K562 (cell line): Measurements from ENCODE around the gene CALHM1. TPM values are rescaled to one million over a fixed set of nuclear protein-coding genes. Genes with fewer than 3 reads are reported as not detected.

Experiments used
- ATAC-seq: fragments of 200-7000 bp; cut with Tn5 transposase; 3 replicates; pipeline ENCODE4 v1.9.1; 2020; ENCODE audit warnings: moderate library complexity
- BruUV-seq: library from RNA; stranded (reverse); fragments of 400-500 nt; replicated peaks from 2 replicates; lab custom pipeline; 2021; lab: Mats Ljungman, UMichigan
- CTCF ChIA-PET: fragments of 300-600 bp; formaldehyde crosslinking; extraction: SDS; loops from one replicate; lab custom pipeline; 2021; ENCODE audit warnings: low intra/inter-chr PET ratio; lab: Yijun Ruan, JAX
- POLR2A ChIA-PET: fragments of 300-600, 350-650 bp; sonication (Branson Sonifier 250); formaldehyde crosslinking; extraction: SDS; loops from one replicate; lab custom pipeline; 2021; ENCODE audit warnings: antibody characterized with exemption, inconsistent platforms; lab: Yijun Ruan, JAX
- DNase-seq, 4 experiments: peaks; one replicate each; pipeline versions ENCODE4 v3.0.0 to v3.0.0-alpha.2; 2011 to 2018; ENCODE audit warnings: low spot score in 3 of 4, mixed read lengths in 3 of 4; ENCODE audit errors: extremely low read depth in 1 of 4
- FAIRE-seq: peaks from 2 replicates; lab custom pipeline; 2011; peaks lifted over from hg19 to GRCh38; lab: Jason Lieb, UNC
- H2AFZ ChIP-seq: 2 replicates; pipeline ENCODE4 v1.6.0; 2011; ENCODE audit warnings: low read depth, low read length, control low read depth, inconsistent platforms
- H3K27ac ChIP-seq: fragments of 200-600 bp; 3 replicates; pipeline ENCODE4 v1.8.0; 2011; ENCODE audit warnings: low read depth, mild to moderate bottlenecking, control low read depth, inconsistent platforms, low read length, moderate library complexity, mixed read lengths; ENCODE audit errors: extremely low read depth
- H3K27me3 ChIP-seq, 2 experiments: fragments of 300-600 bp in 1 of 2; 2 replicates in 1 of 2; 3 replicates in 1 of 2; pipeline versions ENCODE4 v1.6.0 to v1.8.0; 2011; ENCODE audit warnings: inconsistent platforms in 2 of 2, low read length in 2 of 2, mild to moderate bottlenecking in 1 of 2, mixed read lengths in 1 of 2, moderate library complexity in 1 of 2; ENCODE audit not compliant: control insufficient read depth in 2 of 2, insufficient read depth in 2 of 2
- H3K36me3 ChIP-seq: fragments of 300-600 bp; 3 replicates; pipeline ENCODE4 v1.8.0; 2011; ENCODE audit warnings: mild to moderate bottlenecking, low read length, inconsistent platforms; ENCODE audit not compliant: control insufficient read depth, insufficient read depth
- H3K4me1 ChIP-seq, 2 experiments: fragments of 200-600 bp in 1 of 2; replicated peaks in 1 of 2; 2 replicates in 1 of 2; 3 replicates in 1 of 2; pipeline versions ENCODE4 v1.5.1 to v1.8.0; 2011; ENCODE audit warnings: inconsistent platforms in 2 of 2, low read length in 2 of 2, mild to moderate bottlenecking in 1 of 2, mixed read lengths in 1 of 2, moderate library complexity in 1 of 2; ENCODE audit not compliant: control insufficient read depth in 2 of 2, insufficient read depth in 2 of 2
- H3K4me2 ChIP-seq: 2 replicates; pipeline ENCODE4 v1.6.1; 2011; ENCODE audit warnings: low read length, control low read depth, inconsistent platforms, mixed read lengths; ENCODE audit not compliant: insufficient read depth
- H3K4me3 ChIP-seq: fragments of 200-600 bp; sonication (generic), shearing (Covaris generic); 2 replicates; pipeline ENCODE4 v1.5.1; 2016; ENCODE audit warnings: control low read depth, inconsistent platforms
- H3K79me2 ChIP-seq: fragments of 200-600 bp; 3 replicates; pipeline ENCODE4 v1.8.0; 2011; ENCODE audit warnings: low read length, inconsistent platforms; ENCODE audit not compliant: control insufficient read depth, insufficient read depth
- H3K9ac ChIP-seq, 2 experiments: 2 replicates each; pipeline versions ENCODE4 v1.6.0 to v1.6.1; 2011; ENCODE audit warnings: low read depth in 2 of 2, low read length in 2 of 2, control low read depth in 1 of 2, inconsistent platforms in 1 of 2, mild to moderate bottlenecking in 1 of 2, mixed read lengths in 1 of 2; ENCODE audit not compliant: insufficient read depth in 1 of 2
- H3K9me1 ChIP-seq: one replicate; pipeline ENCODE4 v1.6.0; 2011; ENCODE audit warnings: inconsistent platforms, mild to moderate bottlenecking, low read length, moderate library complexity; ENCODE audit not compliant: control insufficient read depth, insufficient read depth
- H3K9me3 ChIP-seq: replicated peaks from 2 replicates; pipeline ENCODE4 v1.5.1; 2011; ENCODE audit warnings: low read depth, low read length, inconsistent platforms; ENCODE audit not compliant: control insufficient read depth, insufficient read depth
- H4K20me1 ChIP-seq: replicated peaks from 2 replicates; pipeline ENCODE4 v1.6.1; 2011; ENCODE audit warnings: low read length, inconsistent platforms, mixed read lengths; ENCODE audit not compliant: control insufficient read depth, insufficient read depth
- ADNP ChIP-seq: fragments of 200-800 bp; sonication (Bioruptor generic); IDR thresholded peaks from 2 replicates; pipeline ENCODE4 v1.6.1; 2016; ENCODE audit warnings: missing genetic modification characterization, missing compliant biosample characterization
- EGR1 ChIP-seq: fragments of 450-650 bp; conservative IDR thresholded peaks from 2 replicates; pipeline ENCODE4 v1.6.1; 2017; ENCODE audit warnings: mild to moderate bottlenecking
- FOSL1 ChIP-seq: fragments of 200-800 bp; sonication (Bioruptor generic); conservative IDR thresholded peaks from 2 replicates; pipeline ENCODE4 v1.6.1; 2016; ENCODE audit warnings: missing genetic modification characterization, missing compliant biosample characterization
- FOXP4 ChIP-seq: sonication (generic); formaldehyde crosslinking; IDR thresholded peaks from 2 replicates; pipeline ENCODE4 v1.8.0; 2022; ENCODE audit warnings: mild to moderate bottlenecking, missing genetic modification reagents, borderline replicate concordance
- MTA2 ChIP-seq: fragments of 450-650 bp; IDR thresholded peaks from 2 replicates; pipeline ENCODE4 v1.6.1; 2016; ENCODE audit warnings: low read depth
- PHF8 ChIP-seq: fragments of 200-600 bp; sonication (generic); IDR thresholded peaks from 2 replicates; pipeline ENCODE4 v1.6.1; 2012; ENCODE audit warnings: mixed run types, mild to moderate bottlenecking, inconsistent platforms, low read length, moderate library complexity, borderline replicate concordance
- ZBTB17 ChIP-seq: fragments of 450-650 bp; formaldehyde crosslinking; IDR thresholded peaks from 2 replicates; pipeline ENCODE4 v1.4.0; 2020; ENCODE audit warnings: mild to moderate bottlenecking
- WGBS: fragments of 100-300 bp; shearing (Covaris generic); methylation state at CpG from one replicate; pipeline ENCODE4 v1.1.6; 2016; ENCODE audit warnings: low coverage, mixed read lengths; ENCODE audit not compliant: insufficient coverage; ENCODE audit errors: missing lambda C conversion rate; 5-methylcytosine and 5-hydroxymethylcytosine counted together
- in situ Hi-C: fragments of 300-500 bp; cut with MboI; formaldehyde crosslinking; loops from 4 replicates; pipeline ENCODE4 v1.15.0; 2018; ENCODE audit warnings: inconsistent platforms, mixed read lengths
- intact Hi-C: fragments of 100-400 bp; cut with micrococcal nuclease; formaldehyde crosslinking; loops from 2 replicates; pipeline ENCODE4 v1.14.2; 2022
- polyA plus RNA-seq, 8 experiments: library from polyadenylated mRNA; depleted of rRNA in 4 of 8; stranded (reverse) in 5 of 8; unstranded in 3 of 8; fragments of >200 nt; fragmentation: Nextera tagmentation in 2 of 8; fragmentation: Illumina TruSeq in 1 of 8; extraction: Ambion mirVana in 2 of 8; extraction: Trizol in 1 of 8; gene quantifications; 2 replicates each; pipeline versions ENCODE4 v1.2.1 to v1.2.3, GENCODE V29; 2011 to 2014; ENCODE audit warnings: inconsistent platforms in 1 of 8, missing spikeins in 1 of 8
- total RNA-seq, 7 experiments: library from RNA; depleted of rRNA in 6 of 7; stranded (reverse); fragments of >200 nt in 6 of 7; fragmentation: Illumina TruSeq in 2 of 7; extraction: Trizol in 2 of 7; gene quantifications; 2 replicates each; pipeline versions ENCODE4 v1.2.1 to v1.2.3, GENCODE V29; 2011 to 2021; ENCODE audit warnings: low replicate concordance in 1 of 7
- TF ChIP-seq, protein P1 (sequence below): sonication (generic); formaldehyde crosslinking; IDR thresholded peaks from 2 replicates; pipeline ENCODE4 v1.8.0; 2023; ENCODE audit warnings: mild to moderate bottlenecking, missing genetic modification reagents

CALHM1 gene
- total and polyA plus RNA-seq, 9 of the 15 experiments (the other 6 are each of a cell fraction or from before 2014, with no cell fraction given): 0.03 TPM; not detected in 8

GRCh38 chr10:103429647-103430046 is 29.1 kb downstream of the CALHM1 start:
- ChIA-PET POLR2A (no interaction called here), CTCF (no interaction called here)
- Histone ChIP-seq H3K4me3 (no peak overlapping the region), H3K4me2 (no peak overlapping the region), H3K9me3 (no peaks in the 10 kb centered on the region), H3K9ac (no peak overlapping the region), H2AFZ (no peak overlapping the region), H3K9me1 (no peaks in the 10 kb centered on the region), H4K20me1 (no peaks in the 10 kb centered on the region), H3K27me3 (no peaks in the 10 kb centered on the region), H3K36me3 (peaks cover 92% of the 10 kb centered on the region), H3K4me1 (no peaks in the 10 kb centered on the region), H3K79me2 (no peaks in the 10 kb centered on the region), H3K27ac (no peak overlapping the region)
- DNase-seq: no peak
- FAIRE-seq: no peak
- in situ Hi-C loops (no loop called here), intact Hi-C loops (no loop called here)
- ATAC-seq: no peak
- TF ChIP-seq FOSL1 (no peak), EGR1 (no peak), FOXP4 (no peak), MTA2 (no peak), ADNP (tag) (no peak), ZBTB17 (no peak), PHF8 (no peak)
- TF ChIP-seq, protein P1, sequence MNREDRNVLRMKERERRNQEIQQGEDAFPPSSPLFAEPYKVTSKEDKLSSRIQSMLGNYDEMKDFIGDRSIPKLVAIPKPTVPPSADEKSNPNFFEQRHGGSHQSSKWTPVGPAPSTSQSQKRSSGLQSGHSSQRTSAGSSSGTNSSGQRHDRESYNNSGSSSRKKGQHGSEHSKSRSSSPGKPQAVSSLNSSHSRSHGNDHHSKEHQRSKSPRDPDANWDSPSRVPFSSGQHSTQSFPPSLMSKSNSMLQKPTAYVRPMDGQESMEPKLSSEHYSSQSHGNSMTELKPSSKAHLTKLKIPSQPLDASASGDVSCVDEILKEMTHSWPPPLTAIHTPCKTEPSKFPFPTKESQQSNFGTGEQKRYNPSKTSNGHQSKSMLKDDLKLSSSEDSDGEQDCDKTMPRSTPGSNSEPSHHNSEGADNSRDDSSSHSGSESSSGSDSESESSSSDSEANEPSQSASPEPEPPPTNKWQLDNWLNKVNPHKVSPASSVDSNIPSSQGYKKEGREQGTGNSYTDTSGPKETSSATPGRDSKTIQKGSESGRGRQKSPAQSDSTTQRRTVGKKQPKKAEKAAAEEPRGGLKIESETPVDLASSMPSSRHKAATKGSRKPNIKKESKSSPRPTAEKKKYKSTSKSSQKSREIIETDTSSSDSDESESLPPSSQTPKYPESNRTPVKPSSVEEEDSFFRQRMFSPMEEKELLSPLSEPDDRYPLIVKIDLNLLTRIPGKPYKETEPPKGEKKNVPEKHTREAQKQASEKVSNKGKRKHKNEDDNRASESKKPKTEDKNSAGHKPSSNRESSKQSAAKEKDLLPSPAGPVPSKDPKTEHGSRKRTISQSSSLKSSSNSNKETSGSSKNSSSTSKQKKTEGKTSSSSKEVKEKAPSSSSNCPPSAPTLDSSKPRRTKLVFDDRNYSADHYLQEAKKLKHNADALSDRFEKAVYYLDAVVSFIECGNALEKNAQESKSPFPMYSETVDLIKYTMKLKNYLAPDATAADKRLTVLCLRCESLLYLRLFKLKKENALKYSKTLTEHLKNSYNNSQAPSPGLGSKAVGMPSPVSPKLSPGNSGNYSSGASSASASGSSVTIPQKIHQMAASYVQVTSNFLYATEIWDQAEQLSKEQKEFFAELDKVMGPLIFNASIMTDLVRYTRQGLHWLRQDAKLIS (CRISPR knock-in tag): no peak
- no TSS peak for BruUV-seq
- WGBS: 96% methylated on average over 5 of the region's 5 CpGs
